ENCODE data around the gene RNF169. TPM values are rescaled to one million over a fixed set of nuclear protein-coding genes. Genes with fewer than 3 reads are reported as not detected.
"Not testable (repeated sequence)": the region's sequence is repeated elsewhere in the genome, so short reads cannot be mapped to it uniquely, and the experiment has no call there.

Gene RNF169
- polyA plus RNA-seq, 1 donor from 2014 or later, result 1.1 TPM

DNA sequence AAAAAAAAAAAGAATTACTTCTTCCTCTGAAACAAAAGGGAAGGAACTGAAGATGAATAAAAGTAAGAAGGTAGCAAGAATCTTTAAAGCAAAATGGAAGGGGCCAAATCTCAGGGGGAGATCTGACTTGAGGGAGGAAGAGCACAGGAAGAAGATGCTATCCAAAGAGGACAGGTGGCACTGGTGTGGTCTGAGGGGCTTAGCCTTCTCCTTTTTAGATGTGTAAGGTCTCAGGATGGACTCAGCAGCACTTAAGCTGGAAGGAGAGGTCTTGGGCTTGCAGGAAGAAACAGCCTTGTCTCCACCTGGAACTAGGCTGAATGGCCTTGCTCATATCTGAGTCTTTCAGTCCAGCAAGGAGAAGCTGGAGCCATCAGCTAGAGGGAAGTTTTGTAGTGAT lies 5.0 kb upstream of the RNF169 start:
- H3K9me3 Mint-ChIP-seq, result peaks cover 0 to 1% (median 0%) of the 10 kb centered on the region in 3 donors
- H3K27me3 Mint-ChIP-seq, result peaks cover 3% of the 10 kb centered on the region
- no peak overlapping the region for H3K27ac Mint-ChIP-seq
- peaks cover 12 to 16% (median 13%) of the 10 kb centered on the region in 3 donors for H3K4me1 Mint-ChIP-seq
- H3K4me3 Mint-ChIP-seq, result no peak overlapping the region
- H3K36me3 Mint-ChIP-seq, result no peaks in the 10 kb centered on the region

DNA sequence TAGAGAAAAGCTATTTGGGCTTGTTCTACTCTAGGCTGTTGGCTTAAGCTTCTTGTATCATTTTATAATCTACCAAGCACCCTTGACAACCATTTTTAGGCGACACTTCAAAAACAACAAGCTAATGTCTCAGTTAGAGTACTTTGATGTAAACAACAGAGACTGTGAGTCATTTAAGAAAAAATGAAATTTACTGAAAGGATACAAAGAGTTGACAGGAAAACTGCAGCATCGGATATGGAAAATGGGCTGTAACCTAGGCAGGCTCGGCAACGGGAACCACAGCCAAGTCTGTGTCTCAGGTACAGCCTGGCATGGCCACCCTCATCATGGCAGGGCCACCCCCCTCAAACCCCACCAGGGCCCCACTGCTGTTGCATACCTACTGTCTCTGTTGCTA lies 4.4 kb upstream of the RNF169 start:
- H3K36me3 Mint-ChIP-seq, result no peaks in the 10 kb centered on the region
- H3K9me3 Mint-ChIP-seq, result peaks cover 0 to 1% (median 0%) of the 10 kb centered on the region in 3 donors
- no peak overlapping the region for H3K27ac Mint-ChIP-seq
- no peak overlapping the region for H3K4me3 Mint-ChIP-seq
- no peaks in the 10 kb centered on the region for H3K27me3 Mint-ChIP-seq
- peaks cover 12 to 18% (median 13%) of the 10 kb centered on the region in 3 donors for H3K4me1 Mint-ChIP-seq

DNA sequence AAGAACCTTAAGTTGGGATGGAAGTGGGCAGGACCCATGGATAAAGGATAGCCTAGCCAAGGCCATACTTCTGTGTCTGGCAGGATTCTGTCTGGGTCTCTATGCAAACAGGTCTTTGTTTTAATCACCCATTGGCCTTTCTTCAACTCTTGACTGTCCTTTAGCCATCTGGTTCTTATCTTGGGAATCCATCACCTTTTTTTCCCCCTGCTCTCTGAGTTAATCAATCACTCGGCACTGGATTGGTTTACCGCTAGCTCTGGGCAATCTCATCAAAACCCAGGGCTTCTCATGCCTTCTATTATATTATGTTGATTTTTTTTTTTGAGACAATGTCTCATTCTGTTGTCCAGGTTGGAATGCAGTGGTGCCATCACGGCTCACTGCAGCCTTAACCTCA lies 1.8 kb upstream of the RNF169 start:
- no peaks in the 10 kb centered on the region for H3K27me3 Mint-ChIP-seq
- H3K36me3 Mint-ChIP-seq, result no peaks in the 10 kb centered on the region
- H3K4me3 Mint-ChIP-seq, result peak overlapping the region in 1 of 4 donors; percentile 90
- H3K4me1 Mint-ChIP-seq, result peaks cover 25 to 30% (median 26%) of the 10 kb centered on the region in 3 donors
- H3K9me3 Mint-ChIP-seq, result peaks cover 0 to 1% (median 0%) of the 10 kb centered on the region in 3 donors
- H3K27ac Mint-ChIP-seq, result peak overlapping the region in 1 of 3 donors; percentile 98

DNA sequence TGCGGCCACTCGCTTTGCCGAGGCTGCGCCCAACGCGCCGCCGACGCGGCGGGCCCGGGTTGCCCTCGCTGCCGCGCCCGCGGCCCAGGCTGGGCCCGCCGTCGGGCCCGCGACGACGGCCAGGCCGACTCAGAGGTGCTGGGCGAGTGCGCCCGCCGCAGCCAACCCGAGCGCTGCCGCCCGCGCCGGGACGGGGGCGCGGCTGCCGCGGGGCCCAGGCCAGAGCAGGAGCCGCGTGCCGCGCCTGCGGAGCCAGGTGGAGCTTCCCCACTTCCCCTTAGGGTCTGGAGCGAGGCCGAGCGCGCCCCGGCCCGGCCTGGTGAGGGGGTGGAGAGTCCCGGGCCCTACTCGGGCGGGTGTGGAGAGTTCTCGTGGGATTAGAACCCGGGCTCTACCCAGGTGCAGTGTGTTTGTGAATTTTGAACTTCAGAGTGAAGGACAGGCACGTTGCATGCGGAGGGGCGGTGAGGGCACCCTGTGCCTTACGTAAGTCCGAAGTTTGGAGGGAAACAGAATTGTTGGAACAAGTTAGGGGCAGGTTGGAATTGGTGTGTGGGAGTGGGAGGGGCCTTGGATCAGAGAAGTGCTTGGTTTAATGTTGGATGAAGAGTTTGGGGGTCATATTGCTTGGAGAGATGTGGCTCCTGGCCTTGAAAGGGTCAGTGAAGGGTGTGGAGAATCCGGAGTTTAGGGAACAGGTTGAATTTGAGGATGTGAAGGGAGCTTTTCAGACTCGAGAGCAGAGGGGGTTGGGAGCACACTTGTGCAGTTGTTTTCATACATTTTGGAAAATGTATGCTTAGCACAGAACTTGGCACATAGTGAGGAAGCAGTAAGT lies 697 bp downstream of the RNF169 start:
- Mint-ChIP-seq H3K4me1 (peaks cover 35 to 44% (median 36%) of the 10 kb centered on the region in 3 donors), H3K9me3 (no peaks in the 10 kb centered on the region), H3K27ac (peak overlapping the region; percentile 50 to 95 (median 87)), H3K36me3 (no peaks in the 10 kb centered on the region), H3K4me3 (peak overlapping the region; percentile 86 to 98 (median 89)), H3K27me3 (no peaks in the 10 kb centered on the region)

DNA sequence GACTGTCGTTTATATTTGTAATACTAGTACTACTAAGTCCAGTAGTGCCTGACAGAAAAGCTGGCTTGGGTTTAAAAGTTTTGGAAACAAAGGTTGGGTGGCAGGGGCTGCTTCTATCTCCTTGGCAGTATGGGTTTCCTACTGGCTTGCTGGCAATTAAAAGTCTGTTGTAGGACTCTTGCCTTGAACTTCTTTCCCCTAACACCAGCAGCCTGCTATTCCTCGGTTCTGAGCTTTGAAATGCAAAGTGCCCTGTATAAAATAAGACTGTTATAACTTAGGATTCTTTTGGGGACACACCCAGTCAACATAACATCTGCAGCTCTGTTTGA lies 1.3 kb downstream of the RNF169 start:
- Mint-ChIP-seq H3K27me3 (no peaks in the 10 kb centered on the region), H3K4me3 (peak overlapping the region; percentile 86 to 98 (median 89)), H3K27ac (peak overlapping the region; percentile 50 to 95 (median 87)), H3K4me1 (peaks cover 40 to 50% (median 40%) of the 10 kb centered on the region in 3 donors), H3K9me3 (no peaks in the 10 kb centered on the region), H3K36me3 (no peaks in the 10 kb centered on the region)

DNA sequence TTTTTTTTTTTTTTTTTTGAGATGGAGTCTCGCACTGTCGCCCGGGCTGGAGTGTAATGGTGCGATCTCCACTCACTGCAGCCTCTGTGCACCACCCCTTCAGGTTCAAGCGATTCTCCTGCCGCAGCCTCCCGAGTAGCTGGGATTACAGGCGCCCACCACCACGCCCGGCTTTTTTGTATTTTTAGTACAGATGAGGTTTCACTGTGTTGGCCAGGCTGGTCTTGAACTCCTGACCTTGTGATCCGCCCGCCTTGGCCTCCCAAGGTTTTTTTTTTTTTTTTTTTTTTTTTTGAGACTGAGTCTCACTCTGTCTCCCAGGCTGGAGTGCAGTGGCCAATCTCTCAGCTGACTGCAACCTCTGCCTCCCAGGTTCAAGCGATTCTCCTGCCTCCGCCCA lies 1.9 kb downstream of the RNF169 start:
- peak overlapping the region in 1 of 3 donors; percentile 95 for H3K27ac Mint-ChIP-seq

DNA sequence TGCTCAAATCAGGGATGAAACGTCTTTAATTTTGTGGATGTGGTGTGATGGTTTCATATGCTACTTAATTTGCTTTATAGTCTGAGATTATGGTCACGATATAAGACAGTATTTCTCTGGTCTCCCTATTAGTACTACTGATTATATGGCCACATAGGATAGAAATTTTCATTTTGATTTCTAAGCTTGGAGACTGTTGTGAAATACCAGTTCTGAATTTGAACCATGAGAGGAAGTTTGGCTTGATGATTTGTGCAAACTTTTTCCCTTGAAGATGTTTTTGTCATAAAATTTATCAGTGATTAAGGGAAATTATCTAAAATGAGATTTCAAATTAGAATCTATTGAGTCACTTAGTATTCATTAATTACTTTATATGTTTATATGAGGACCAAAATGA lies 2.7 kb downstream of the RNF169 start:
- Mint-ChIP-seq H3K9me3 (peaks cover 0 to under 1% (median 0%) of the 10 kb centered on the region in 3 donors), H3K27ac (peak overlapping the region in 1 of 3 donors; percentile 64), H3K36me3 (no peaks in the 10 kb centered on the region), H3K4me3 (peak overlapping the region; percentile 47 to 81 (median 76)), H3K4me1 (peaks cover 50 to 63% (median 51%) of the 10 kb centered on the region in 3 donors), H3K27me3 (no peaks in the 10 kb centered on the region)

More for the DNA sequence above, 1.9 kb downstream of the RNF169 start:
- H3K9me3 Mint-ChIP-seq, H3K36me3 Mint-ChIP-seq, H3K27me3 Mint-ChIP-seq: not testable (repeated sequence)
- peak overlapping the region in 3 of 4 donors; percentile 86 to 98 (median 89) for H3K4me3 Mint-ChIP-seq
- peaks cover 46 to 57% (median 47%) of the 10 kb centered on the region in 3 donors for H3K4me1 Mint-ChIP-seq

DNA sequence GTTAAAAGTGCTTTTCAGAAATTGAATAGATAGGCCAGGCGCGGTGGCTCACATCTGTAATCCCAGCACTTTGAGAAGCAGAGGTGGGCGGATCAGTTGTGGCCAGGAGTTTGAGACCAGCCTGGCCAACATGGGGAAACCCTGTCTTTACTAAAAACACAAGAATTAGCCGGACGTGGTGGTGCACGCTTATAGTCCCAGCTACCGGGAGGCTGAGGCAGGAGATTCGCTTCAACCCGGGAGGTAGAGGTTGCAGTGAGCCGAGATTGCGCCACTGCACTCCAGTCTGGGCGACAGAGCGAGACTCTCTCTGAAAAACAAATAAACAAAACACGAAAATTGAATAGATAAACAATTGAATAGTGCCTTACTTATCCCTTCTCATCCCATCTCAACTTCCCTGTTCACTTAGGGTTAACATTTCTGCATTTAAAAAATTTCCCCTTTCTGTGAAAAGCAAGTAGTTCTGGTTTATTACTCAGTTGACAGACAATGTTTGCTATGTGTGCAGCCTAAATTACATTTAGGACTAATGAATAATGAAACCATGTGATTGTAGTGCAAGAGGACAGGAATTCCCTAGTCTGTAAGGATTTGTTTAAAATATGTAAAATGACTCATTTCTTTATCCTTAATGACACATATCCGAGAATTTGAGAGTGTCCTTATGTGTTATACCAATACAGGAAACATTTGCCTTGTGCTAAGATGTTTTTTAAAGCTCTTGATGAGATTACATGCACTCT lies 6.0 kb downstream of the RNF169 start:
- Mint-ChIP-seq H3K4me3 (peak overlapping the region in 3 of 4 donors; percentile 48 to 62 (median 54)), H3K27me3 (no peaks in the 10 kb centered on the region), H3K4me1 (peaks cover 35 to 47% (median 40%) of the 10 kb centered on the region in 3 donors), H3K27ac (no peak overlapping the region), H3K36me3 (no peaks in the 10 kb centered on the region), H3K9me3 (peaks cover 0 to 5% (median 2%) of the 10 kb centered on the region in 3 donors)

DNA sequence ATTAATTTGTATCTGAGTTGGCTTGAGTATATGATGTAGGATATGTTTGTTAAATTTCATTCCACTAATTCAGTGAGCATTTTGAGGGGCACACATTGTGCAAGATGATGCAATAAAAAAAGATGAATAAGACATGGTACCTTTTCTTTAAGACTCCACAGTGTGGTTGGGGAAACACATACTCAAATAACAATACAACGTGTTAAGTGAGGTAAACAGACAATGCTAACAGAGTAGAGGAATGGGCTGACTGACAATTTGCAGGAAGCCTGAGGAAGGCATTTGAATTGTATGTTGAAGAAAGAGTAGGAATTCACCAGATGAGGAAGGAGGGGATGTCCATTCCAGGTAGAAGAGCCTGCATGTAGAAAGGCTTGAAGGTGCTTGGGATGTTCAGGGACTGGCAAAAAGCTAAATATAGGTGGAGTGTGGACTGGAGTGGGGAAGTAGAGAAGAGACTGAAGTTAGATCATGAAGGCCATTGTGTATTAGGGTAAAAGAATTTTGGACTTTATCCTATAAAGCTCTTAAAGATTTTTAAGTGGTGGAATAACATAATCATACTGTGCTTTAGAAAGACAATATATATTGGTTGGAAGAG lies 6.8 kb downstream of the RNF169 start:
- Mint-ChIP-seq H3K36me3 (no peaks in the 10 kb centered on the region), H3K4me1 (peaks cover 30 to 40% (median 34%) of the 10 kb centered on the region in 3 donors), H3K4me3 (peak overlapping the region in 1 of 4 donors; percentile 35), H3K27ac (no peak overlapping the region), H3K9me3 (peaks cover 0 to 5% (median 2%) of the 10 kb centered on the region in 3 donors), H3K27me3 (no peaks in the 10 kb centered on the region)

DNA sequence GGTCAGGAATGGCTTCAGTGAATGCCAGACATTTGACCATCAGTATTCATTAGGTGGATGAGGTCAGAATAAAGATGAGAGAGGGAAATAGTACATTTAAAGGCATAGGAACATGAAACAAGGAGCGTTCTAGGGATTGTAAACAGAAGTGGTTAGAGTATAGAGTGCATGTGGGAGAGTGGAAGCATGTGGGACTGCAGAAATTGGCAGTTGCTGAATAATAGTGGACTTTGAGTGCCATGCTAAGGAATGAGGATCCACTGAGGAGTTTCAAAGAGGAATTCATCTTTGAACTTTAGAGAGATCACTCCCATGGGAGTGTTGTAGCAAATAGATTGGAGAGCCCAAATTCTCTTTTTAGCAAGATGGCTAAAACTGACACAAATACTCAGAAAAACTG lies 7.9 kb downstream of the RNF169 start:
- no peaks in the 10 kb centered on the region for H3K27me3 Mint-ChIP-seq
- H3K27ac Mint-ChIP-seq, result no peak overlapping the region
- peak overlapping the region in 1 of 4 donors; percentile 44 for H3K4me3 Mint-ChIP-seq
- H3K36me3 Mint-ChIP-seq, result no peaks in the 10 kb centered on the region
- H3K9me3 Mint-ChIP-seq, result peaks cover 0 to 5% (median 2%) of the 10 kb centered on the region in 3 donors
- peaks cover 24 to 35% (median 29%) of the 10 kb centered on the region in 3 donors for H3K4me1 Mint-ChIP-seq

DNA sequence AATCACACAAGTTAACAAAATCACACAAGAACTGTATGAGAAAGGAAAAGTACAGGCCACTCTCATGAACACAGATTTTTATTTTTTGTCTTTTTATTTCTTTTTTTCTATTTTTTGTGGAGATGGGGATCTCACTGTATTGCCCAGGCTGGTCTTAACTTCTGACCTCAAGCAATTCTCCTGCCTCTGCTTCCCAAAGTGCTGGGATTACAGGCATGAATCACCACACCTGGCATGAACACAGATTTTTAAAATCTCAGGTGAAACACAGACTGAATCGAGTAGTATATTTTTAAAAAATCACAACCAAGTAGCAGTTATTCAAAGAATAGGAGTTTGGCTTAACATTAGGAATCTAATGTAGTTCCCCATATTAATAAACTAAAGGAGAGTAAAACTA lies 18.3 kb downstream of the RNF169 start:
- H3K27ac Mint-ChIP-seq, result no peak overlapping the region

DNA sequence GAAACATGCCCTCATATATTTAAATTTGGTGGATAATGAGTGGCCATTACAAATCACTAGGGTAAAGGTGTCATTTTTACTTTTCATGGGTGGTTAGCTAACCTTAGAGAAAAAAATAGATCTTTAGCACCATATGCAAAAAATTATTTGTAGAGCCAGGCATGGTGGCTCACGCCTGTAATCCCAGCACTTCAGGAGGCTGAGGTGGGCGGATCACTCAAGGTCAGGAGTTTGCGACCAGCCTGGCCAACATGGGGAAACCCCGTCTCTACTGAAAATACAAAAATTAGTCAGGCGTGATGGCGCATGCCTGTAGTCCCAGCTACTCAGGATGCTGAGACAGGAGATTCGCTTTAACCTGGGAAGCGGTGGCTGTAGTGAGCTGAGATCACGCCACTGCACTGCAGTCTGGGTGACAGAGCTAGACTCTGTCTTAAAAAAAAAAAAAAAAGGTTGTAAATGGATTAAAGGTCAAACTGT lies 19.6 kb downstream of the RNF169 start:
- H3K9me3 Mint-ChIP-seq, H3K27me3 Mint-ChIP-seq, H3K36me3 Mint-ChIP-seq: not testable (repeated sequence)
- Mint-ChIP-seq H3K27ac (peak overlapping the region; percentile 9 to 93 (median 87)), H3K4me3 (peak overlapping the region in 3 of 4 donors; percentile 54 to 93 (median 83)), H3K4me1 (peaks cover 39 to 59% (median 42%) of the 10 kb centered on the region in 3 donors)

More for the DNA sequence above, 18.3 kb downstream of the RNF169 start:
- Mint-ChIP-seq H3K27me3 (no peaks in the 10 kb centered on the region), H3K36me3 (peaks cover 8% of the 10 kb centered on the region), H3K4me3 (no peak overlapping the region), H3K9me3 (no peaks in the 10 kb centered on the region), H3K4me1 (peaks cover 39 to 53% (median 39%) of the 10 kb centered on the region in 3 donors)

DNA sequence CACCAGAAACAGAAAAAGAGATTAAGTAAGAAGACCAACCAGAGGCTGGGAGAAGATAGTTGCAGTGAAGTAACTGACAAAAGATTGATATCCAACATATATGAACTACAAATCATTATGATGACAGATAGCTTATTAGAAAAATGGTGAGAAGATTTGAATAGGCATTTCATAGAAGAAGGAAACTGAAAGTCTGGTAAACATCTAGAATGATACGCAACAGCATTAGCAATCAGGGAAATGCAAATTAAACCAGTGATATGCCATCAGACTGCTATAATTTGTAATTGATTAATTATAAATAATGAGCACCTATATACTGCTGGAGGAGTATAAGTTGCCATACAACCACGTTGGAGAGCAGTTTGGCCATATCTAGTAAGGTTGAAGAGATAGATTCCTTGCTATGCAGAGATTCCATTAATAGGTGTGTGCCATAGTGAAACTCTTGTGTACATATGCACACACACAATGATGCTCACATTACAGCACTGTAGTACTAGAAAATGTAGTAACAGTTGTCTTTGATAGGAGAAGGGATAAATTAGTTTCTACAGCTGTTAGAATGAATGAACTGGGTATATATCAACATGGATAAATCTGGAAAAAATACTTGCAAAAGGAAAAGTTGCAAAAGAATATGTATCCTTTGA lies 20.5 kb downstream of the RNF169 start:
- Mint-ChIP-seq H3K4me1 (peaks cover 34 to 57% (median 42%) of the 10 kb centered on the region in 3 donors), H3K27me3 (no peaks in the 10 kb centered on the region), H3K27ac (peak overlapping the region; percentile 9 to 93 (median 87)), H3K36me3 (peaks cover 5% of the 10 kb centered on the region), H3K9me3 (no peaks in the 10 kb centered on the region), H3K4me3 (peak overlapping the region in 2 of 4 donors; percentile 63 to 83)

DNA sequence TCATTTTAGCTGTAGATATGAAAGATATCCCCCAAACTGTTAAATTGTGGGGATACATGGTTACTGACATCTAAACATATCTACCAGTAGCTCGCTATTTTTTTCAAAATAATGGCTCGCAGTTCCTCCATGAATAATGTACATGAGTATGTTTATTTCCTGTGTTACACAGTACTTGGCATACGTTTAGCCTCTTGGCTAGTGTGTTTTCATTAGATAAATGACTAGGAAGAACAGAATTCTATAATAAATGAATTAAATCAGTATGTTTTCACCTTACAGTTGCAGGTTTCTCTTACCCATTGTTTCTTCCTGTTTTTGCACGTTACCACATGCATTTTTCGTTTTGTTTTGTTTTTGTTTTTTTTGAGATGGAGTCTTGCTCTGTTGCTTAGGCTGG lies 21.8 kb downstream of the RNF169 start:
- Mint-ChIP-seq H3K27ac (peak overlapping the region; percentile 36 to 93 (median 87)), H3K9me3 (no peaks in the 10 kb centered on the region), H3K36me3 (peaks cover 2% of the 10 kb centered on the region), H3K27me3 (no peaks in the 10 kb centered on the region), H3K4me1 (peaks cover 35 to 57% (median 45%) of the 10 kb centered on the region in 3 donors), H3K4me3 (peak overlapping the region in 2 of 4 donors; percentile 52 to 57)

Measured in IgD-negative memory B cell (primary cell).